Right atrium auricular region (tissue), 2 donors: Measurements from ENCODE around the gene LRIG2. TPM values are rescaled to one million over a fixed set of nuclear protein-coding genes. Genes with fewer than 3 reads are reported as not detected.
"Not testable (repeated sequence)": the region's sequence is repeated elsewhere in the genome, so short reads cannot be mapped to it uniquely, and the experiment has no call there.

Experiments used
- DNase-seq: peaks from one replicate; pipeline ENCODE4 v3.0.0-alpha.2; 2019; ENCODE audit warnings: low spot score
- H3K27ac ChIP-seq, 2 donors: fragments of 200-600 bp; sonication (generic); 1 replicate in 1 of 2; 2 replicates in 1 of 2; pipeline ENCODE4 v1.5.1; 2016 to 2019
- H3K27me3 ChIP-seq, 2 donors: fragments of 200-600 bp; sonication (generic); one replicate each; pipeline versions ENCODE4 v1.5.1 to v1.6.0; 2017 to 2019
- H3K36me3 ChIP-seq: fragments of 200-600 bp; sonication (generic); one replicate; pipeline ENCODE4 v1.5.1; 2016
- H3K4me1 ChIP-seq, 2 donors: fragments of 200-600 bp; sonication (generic); one replicate each; pipeline versions ENCODE4 v1.5.1 to v1.6.0; 2017 to 2019
- H3K4me3 ChIP-seq, 2 donors: fragments of 200-600 bp; sonication (generic); 1 replicate in 1 of 2; 2 replicates in 1 of 2; pipeline ENCODE4 v1.5.1; 2017 to 2019; ENCODE audit warnings: mild to moderate bottlenecking in 1 of 2, moderate library complexity in 1 of 2
- H3K9me3 ChIP-seq, 2 donors: fragments of 200-600 bp; sonication (generic); one replicate each; pipeline ENCODE4 v1.5.1; 2019
- CTCF ChIP-seq, 2 donors: fragments of 200-600 bp; sonication (generic); IDR thresholded peaks; one replicate each; pipeline ENCODE4 v1.5.1; 2019; ENCODE audit warnings: antibody characterized with exemption in 2 of 2
- total RNA-seq, 2 donors: library from RNA; depleted of rRNA; stranded (reverse); fragments of >200 nt; gene quantifications; one replicate each; pipeline ENCODE4 v1.1.0, GENCODE V29; 2016

Gene LRIG2
- 10 to 100 TPM in 1 of 2 donors, 1 to 10 TPM in 1; 7.1 to 10.4 TPM for total RNA-seq

- peak; percentile 74 to 89 for TF ChIP-seq CTCF (IDR thresholded peaks at IDR 0.05)
- H3K27ac ChIP-seq: peak within 1 kb of the TSS; percentile 86 to 87
- peaks cover 2% of the 10 kb centered on the region for H3K36me3 ChIP-seq
- no peaks in the 10 kb centered on the region for H3K27me3 ChIP-seq
- peaks cover 0 to 32% of the 10 kb centered on the region in 2 donors for H3K4me1 ChIP-seq
- peak within 1 kb of the TSS; percentile 54 to 78 for H3K4me3 ChIP-seq
- DNase-seq: peak; percentile 99
- H3K9me3 ChIP-seq: no peaks in the 10 kb centered on the region
Measured at GRCh38 chr1:113072757-113073478, at the start of gene LRIG2. Gene LRIG2, plus strand, starts transcription at chr1:113073198. Its CDS starts 209 bp downstream, at chr1:113073407.

GRCh38 chr1:113023316-113023715 lies 49.7 kb upstream of the LRIG2 start:
- not testable (repeated sequence) for H3K4me3 ChIP-seq, H3K36me3 ChIP-seq, H3K9me3 ChIP-seq, DNase-seq, H3K4me1 ChIP-seq, H3K27me3 ChIP-seq, H3K27ac ChIP-seq

GRCh38 chr1:113027007-113027406 lies 46.0 kb upstream of the LRIG2 start:
- Histone ChIP-seq H3K4me3 (no peak overlapping the region), H3K4me1 (no peaks in the 10 kb centered on the region), H3K27me3 (no peaks in the 10 kb centered on the region), H3K9me3 (no peaks in the 10 kb centered on the region), H3K27ac (no peak overlapping the region), H3K36me3 (no peaks in the 10 kb centered on the region)
- no peak for TF ChIP-seq CTCF (IDR thresholded peaks at IDR 0.05)
- DNase-seq: no peak

GRCh38 chr1:113027449-113027848 lies 45.5 kb upstream of the LRIG2 start:
- no peaks in the 10 kb centered on the region for H3K9me3 ChIP-seq
- no peaks in the 10 kb centered on the region for H3K36me3 ChIP-seq
- H3K4me1 ChIP-seq: no peaks in the 10 kb centered on the region
- DNase-seq: no peak
- TF ChIP-seq CTCF (IDR thresholded peaks at IDR 0.05): no peak
- H3K27ac ChIP-seq: no peak overlapping the region
- no peaks in the 10 kb centered on the region for H3K27me3 ChIP-seq
- H3K4me3 ChIP-seq: no peak overlapping the region

GRCh38 chr1:113029822-113030221 lies 43.2 kb upstream of the LRIG2 start:
- TF ChIP-seq CTCF (IDR thresholded peaks at IDR 0.05): no peak
- Histone ChIP-seq H3K27ac (peak overlapping the region in 1 of 2 donors; percentile 44), H3K4me3 (no peak overlapping the region)

GRCh38 chr1:113031171-113031933 lies 41.6 kb upstream of the LRIG2 start:
- TF ChIP-seq CTCF (IDR thresholded peaks at IDR 0.05): no peak
- H3K4me3 ChIP-seq: no peak overlapping the region
- no peaks in the 10 kb centered on the region for H3K27me3 ChIP-seq
- no peaks in the 10 kb centered on the region for H3K36me3 ChIP-seq
- H3K9me3 ChIP-seq: no peaks in the 10 kb centered on the region
- DNase-seq: no peak
- no peak overlapping the region for H3K27ac ChIP-seq
- H3K4me1 ChIP-seq: no peaks in the 10 kb centered on the region

More at GRCh38 chr1:113029822-113030221, 43.2 kb upstream of the LRIG2 start:
- DNase-seq: no peak
- Histone ChIP-seq H3K36me3 (no peaks in the 10 kb centered on the region), H3K4me1 (no peaks in the 10 kb centered on the region), H3K27me3 (no peaks in the 10 kb centered on the region), H3K9me3 (no peaks in the 10 kb centered on the region)
